NCI-H446 treated with DMSO at 0.1 percent for 48 hours (cell line): ENCODE measurements around the gene POT1.
"Not testable (repeated sequence)": the region's sequence is repeated elsewhere in the genome, so short reads cannot be mapped to it uniquely, and the experiment has no call there.

Experiments
- DNase-seq: peaks from one replicate; lab custom pipeline; 2025; lab: John Stamatoyannopoulos, UW

Gene POT1, protein sequence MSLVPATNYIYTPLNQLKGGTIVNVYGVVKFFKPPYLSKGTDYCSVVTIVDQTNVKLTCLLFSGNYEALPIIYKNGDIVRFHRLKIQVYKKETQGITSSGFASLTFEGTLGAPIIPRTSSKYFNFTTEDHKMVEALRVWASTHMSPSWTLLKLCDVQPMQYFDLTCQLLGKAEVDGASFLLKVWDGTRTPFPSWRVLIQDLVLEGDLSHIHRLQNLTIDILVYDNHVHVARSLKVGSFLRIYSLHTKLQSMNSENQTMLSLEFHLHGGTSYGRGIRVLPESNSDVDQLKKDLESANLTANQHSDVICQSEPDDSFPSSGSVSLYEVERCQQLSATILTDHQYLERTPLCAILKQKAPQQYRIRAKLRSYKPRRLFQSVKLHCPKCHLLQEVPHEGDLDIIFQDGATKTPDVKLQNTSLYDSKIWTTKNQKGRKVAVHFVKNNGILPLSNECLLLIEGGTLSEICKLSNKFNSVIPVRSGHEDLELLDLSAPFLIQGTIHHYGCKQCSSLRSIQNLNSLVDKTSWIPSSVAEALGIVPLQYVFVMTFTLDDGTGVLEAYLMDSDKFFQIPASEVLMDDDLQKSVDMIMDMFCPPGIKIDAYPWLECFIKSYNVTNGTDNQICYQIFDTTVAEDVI

DNA sequence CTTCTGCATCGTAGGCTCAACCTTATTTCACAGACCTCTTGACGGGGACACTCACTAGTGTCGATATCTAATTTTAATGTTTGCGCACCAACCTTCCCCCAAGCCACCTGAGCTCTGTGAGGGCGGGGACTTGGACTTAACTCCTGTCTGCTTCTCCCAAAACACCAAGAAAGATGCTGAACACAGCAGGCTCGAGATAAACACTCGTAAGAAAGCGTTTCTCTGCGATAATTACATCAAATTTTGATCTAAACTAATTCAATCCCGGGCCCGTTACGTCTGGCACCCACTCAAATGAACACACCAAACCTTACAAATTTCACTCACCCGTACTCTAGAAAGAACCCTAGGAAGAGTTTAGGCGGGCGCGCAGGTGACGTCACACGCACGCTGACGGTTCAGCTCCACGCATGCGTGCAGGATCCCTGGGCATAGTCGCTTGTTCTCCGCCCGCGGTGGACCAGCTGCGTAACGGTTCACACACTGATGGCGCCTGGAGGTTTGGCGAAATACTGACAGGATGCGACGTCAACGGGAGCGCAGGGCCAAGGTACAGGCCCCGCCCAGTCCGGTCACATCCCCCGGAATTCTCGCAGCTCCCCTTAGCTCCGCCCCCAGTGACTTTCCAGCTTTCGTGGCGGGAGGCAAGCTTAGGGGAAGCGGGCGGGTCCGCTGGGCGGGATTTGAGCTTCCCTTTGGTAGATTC lies at the start of gene POT1:
Gene POT1 (minus strand): TSS at position 359 of the 706 bp plus-strand sequence. CDS start 32,652 bp downstream, outside the sequence.
- DNase-seq, result peak; percentile 98

DNA sequence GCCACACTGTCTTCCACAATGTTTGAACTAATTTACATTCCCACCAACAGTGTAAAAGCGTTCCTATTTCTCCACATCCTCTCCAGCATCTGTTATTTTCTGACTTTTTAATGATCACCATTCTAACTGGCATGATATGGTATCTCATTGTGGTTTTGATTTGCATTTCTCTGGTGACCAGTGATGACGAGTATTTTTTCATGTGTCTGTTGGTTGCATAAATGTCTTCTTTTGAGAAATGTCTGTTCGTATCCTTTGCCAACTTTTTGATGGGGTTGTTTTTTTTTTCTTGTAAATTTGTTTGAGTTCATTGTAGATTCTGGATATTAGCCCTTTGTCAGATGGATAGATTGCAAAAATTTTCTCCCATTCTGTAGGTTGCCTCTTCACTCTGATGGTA lies 45.5 kb upstream of the POT1 start:
- DNase-seq, result not testable (repeated sequence)

DNA sequence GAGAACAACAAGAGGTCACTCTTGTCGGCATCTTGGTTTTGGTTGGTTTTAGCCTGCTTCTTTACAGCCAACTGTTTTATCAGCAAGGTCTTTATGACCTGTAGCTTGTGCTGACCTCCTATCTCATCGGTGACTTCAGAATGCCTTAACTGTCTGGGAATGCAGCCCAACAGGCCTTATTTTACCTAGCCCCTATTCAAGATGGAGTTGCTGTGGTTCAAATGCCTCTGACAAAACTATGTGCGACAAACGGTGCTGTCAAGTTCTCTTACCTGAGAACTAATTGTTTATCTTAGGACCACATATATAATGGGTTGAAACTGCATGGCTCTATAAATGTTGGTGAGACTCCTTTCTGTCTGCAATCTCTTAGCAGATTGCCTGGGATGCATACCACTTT lies 35.9 kb upstream of the POT1 start:
- DNase-seq, result no peak

GRCh38 chr7:124959676-124960075 lies 30.1 kb upstream of the POT1 start:
- no peak for DNase-seq

GRCh38 chr7:124957952-124958351 lies 28.3 kb upstream of the POT1 start:
- DNase-seq, result not testable (repeated sequence)

DNA sequence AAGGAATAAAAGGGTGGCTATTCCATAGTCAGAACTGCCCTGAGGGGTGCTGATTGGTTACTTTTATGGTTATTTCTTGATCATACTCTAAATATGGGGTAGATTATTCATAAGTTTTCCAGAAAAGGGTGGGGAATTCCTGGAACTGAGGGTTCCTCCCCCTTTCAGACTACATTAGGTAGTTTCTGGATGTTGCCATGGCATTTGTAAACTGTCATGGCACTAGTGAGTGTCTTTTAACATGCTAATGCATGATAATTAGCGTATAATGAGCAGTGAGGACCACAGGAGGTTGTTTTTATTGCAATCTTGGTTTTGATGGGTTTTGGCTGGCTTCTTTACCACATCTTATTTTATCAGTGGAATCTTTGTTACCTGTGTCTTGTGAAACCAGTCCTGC lies 26.5 kb upstream of the POT1 start:
- DNase-seq, result no peak

DNA sequence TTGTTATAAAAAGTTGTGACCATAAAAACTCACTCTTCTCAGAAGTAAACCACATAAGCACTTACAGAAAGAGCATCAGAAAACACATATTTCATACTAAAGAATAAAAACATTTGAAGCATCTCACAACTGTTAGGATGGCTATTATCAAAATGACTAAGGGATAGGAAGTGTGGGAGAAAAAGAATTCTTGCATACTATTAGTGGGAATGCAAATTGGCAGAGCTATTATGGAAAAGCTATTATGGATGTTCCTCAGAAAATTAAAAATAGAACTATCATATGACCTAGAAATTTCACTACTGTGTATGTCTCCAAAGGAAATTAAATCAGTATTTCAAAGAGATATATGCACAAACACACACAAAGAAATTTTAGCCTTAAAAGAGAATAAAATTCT lies 25.2 kb upstream of the POT1 start:
- no peak for DNase-seq

DNA sequence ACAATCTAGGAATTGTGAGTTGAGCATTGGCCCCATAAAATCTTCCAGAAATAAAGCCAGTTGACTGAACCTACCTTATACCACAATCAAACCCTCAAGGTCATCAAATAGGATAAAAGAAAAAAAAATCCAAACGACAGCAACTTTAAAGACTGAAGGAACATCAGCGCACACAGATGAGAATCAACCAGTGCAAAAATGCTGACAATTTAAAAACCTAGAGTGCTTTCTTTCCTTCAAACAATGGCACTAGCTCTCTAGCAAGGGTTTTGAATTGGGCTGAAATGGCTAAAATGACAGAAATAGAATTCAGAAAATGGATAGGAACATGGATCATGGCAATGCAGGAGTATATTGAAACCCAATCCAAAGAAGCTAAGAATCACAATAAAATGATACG lies 16.1 kb upstream of the POT1 start:
- DNase-seq, result no peak

DNA sequence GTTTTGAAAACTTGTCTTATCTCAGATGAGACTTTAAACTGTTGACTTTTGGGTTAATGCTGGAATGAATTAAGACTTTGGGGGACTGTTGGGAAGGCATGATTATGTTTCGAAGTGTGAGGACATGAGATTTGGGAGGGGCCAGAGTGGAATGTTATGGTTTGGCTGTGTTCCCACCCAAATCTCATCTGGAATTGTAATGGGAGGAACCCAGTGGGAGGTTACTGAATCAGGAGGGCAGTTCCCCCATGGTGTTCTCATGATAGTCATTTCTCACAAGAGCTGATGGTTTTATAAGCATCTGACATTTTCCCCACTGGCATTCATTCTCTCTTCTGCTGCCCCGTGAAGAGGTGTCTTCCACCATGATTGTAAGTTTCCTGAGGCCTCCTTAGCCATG lies 13.8 kb upstream of the POT1 start:
- DNase-seq, result no peak

- DNase-seq, result no peak
Measured at GRCh38 chr7:124942399-124942798, 12.8 kb upstream of the POT1 start.

DNA sequence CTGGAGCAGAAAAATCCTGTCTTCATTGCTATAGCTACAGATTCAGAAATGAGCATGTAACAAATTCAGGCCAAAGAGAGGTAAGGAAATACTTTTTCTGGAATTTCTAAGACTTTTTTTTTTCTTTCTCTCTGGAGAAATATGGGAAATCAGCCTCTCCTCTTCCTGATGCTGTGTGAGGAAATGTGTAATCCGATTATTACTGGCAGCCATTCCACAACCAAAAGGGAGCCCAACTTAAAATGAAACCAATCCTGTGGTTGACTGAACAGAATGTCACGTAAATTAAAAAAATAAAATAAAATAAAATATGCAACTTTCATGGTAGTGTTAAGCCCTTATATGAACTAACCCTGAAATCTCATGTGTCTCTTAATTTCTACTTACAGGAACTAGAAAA lies 10.7 kb upstream of the POT1 start:
- no peak for DNase-seq

DNA sequence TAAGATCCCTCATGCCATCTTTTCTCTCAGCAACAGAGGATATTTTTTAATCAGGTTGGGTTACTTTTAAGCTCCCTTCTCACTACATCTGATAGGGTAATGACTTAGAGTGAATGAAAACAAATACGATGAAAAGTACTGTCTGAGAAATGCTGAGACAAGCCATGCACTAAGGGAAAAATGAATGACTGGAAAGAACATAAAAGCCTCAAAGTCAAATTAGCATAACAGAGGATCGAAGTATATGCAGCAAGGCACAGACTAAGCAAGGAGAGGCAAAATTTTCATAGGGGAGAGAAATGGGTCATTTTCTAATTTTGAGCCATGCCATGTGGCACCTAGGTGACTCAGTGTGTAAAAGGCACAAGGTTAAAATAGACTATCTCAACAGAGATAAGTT lies 8.5 kb upstream of the POT1 start:
- DNase-seq, result no peak

DNA sequence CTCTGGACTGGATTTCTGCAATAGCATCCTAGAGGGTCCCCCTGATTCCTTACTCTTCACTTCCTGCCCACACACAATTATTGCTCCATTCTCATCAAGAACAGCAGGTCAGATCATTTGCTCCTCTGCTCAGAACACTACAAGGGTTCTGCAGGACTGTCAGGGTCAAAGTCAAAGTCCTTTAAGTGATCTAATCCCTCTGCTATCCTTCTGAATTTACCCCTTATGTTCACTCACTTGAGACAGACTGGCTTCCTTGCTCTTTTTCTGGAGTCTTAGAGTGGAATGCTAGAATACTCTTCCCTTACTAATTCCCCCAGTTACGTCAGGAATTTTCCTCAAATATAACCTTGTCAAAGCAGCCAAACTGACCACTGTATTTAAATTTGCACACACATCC lies 7.5 kb upstream of the POT1 start:
- DNase-seq, result no peak

- no peak for DNase-seq
Measured at GRCh38 chr7:124934841-124935240, 5.2 kb upstream of the POT1 start.

DNA sequence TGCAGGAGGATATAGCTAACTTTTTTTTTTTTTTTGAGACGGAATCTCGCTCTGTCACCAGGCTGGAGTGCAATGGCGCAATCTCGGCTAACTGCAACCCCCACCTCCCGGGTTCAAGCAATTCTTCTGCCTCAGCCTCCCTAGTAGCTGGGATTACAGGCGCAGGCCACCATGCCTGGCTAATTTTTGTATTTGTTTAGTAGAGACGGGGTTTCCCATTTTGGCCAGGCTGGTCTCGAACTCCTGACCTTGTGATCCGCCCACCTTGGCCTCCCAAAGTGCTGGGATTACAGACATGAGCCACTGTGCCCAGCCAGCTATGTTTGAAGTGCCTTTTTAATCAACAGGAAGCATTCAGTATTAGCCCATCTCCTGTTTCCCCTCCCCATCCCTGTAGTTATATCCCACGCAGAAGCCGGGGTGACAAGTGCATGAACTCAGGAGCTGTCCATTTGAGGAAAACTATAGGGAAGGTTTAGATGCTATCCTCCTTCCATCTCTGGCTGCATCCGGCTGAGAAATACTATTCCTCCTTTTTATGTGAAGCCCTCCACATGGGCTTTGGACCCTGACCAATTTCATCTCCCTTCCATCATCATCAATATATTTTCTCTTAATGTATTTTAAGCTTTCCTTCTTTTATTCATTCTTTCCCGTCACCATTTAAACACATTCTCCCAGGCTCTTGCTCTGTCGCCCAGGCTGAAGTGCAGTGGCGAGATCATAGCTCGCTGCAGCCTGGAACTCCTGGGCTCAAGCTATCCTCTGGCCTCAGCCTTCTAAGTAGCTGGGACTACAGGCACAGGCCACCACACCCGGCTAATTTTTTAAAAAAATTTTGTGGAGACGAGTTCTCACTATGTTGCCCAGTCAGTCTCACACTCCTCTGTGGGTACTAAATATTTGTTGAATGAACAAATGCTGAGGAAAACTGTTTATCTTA lies 1.3 kb upstream of the POT1 start:
- DNase-seq, result no peak

DNA sequence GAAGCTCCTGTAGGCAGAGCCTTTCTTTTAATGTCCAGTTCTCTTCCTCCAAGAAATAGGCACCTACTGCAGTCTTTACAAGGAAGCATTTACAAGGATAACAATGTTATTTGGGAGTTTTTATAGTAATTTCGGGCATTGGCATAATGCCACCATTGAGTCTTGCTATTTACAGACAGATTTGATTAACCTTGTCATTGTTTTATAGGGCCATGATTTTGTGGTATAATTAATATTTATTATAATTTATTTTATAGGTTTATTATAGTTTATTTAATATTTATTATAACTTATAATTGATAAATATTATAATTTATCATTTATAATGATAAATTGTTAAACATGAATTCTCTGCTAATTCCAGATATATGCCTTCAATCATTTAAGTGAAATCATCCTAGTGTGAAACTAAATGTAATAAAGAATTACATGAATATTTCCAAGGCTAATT lies 573 bp upstream of the POT1 start:
- DNase-seq, result no peak

- no peak for DNase-seq
Measured at GRCh38 chr7:124924906-124925305, 4.7 kb downstream of the POT1 start.

- DNase-seq, result no peak
Measured at GRCh38 chr7:124922200-124922599, 7.4 kb downstream of the POT1 start.

GRCh38 chr7:124919841-124920240 lies 9.8 kb downstream of the POT1 start:
- DNase-seq, result no peak

DNA sequence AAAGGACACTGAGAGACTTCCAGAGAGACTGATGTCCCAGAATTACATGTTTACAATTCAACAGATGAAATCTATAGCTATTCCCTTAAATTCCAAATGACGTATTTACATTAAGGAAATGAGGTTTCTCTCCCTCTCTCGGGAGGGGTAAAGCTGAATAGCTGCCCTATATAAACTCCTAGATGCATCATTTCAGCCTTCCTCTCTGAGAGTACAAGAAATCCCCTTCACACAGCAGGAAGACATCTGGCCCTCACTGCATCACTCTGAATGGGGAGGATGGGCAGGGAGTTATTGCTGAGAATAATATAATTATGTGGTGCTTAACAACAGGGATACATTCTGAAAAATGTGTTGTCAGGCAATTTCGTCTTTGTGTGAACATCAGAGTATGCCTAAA lies 11.0 kb downstream of the POT1 start:
- DNase-seq, result no peak

GRCh38 chr7:124915242-124915641 lies 14.4 kb downstream of the POT1 start:
- DNase-seq, result no peak

- DNase-seq, result no peak
Measured at GRCh38 chr7:124914298-124914697, 15.3 kb downstream of the POT1 start.
